HepG2 (cell line): Measurements from ENCODE around the gene SPRED2.

Source experiments
- EHMT2 ChIP-seq: fragments of 200-600 bp; sonication (generic); IDR thresholded peaks from 2 replicates; pipeline ENCODE4 v1.7.0; 2017; ENCODE audit warnings: antibody characterized with exemption, low read depth, low read length, borderline replicate concordance
- KDM1A ChIP-seq: IDR thresholded peaks from 2 replicates; pipeline ENCODE4 v1.6.1; 2016; ENCODE audit warnings: missing compliant biosample characterization
- U2AF2 ChIP-seq: fragments of 200-400 bp; formaldehyde crosslinking; IDR thresholded peaks from 2 replicates; pipeline ENCODE4 v1.6.1; 2017; ENCODE audit warnings: low read depth, mild to moderate bottlenecking, low read length

- TF ChIP-seq KDM1A (CRISPR knock-in tag) (no peak), U2AF2 (no peak), EHMT2 (no peak)
These were observed 26.6 kb upstream of the SPRED2 start for GRCh38 chr2:65458999-65459398.
